Vagina (tissue), 2 donors: ENCODE data around the gene TP53AIP1. TPM values are rescaled to one million over a fixed set of nuclear protein-coding genes. Genes with fewer than 3 reads are reported as not detected.
A peak's percentile ranks its signal among the peaks of the same experiment; 100 is the strongest.

Source experiments
- DNase-seq, 2 donors: peaks; one replicate each; pipeline ENCODE4 v3.0.0-alpha.2; 2017; ENCODE audit errors: extremely low spot score in 2 of 2
- H3K27ac ChIP-seq: fragments of 200-600 bp; sonication (generic); one replicate; pipeline ENCODE4 v1.5.1; 2019
- H3K27me3 ChIP-seq: fragments of 200-600 bp; sonication (generic); one replicate; pipeline ENCODE4 v1.5.1; 2019
- H3K36me3 ChIP-seq, 2 donors: fragments of 200-600 bp; sonication (generic); one replicate each; pipeline ENCODE4 v1.5.1; 2017 to 2019
- H3K4me1 ChIP-seq: fragments of 200-600 bp; sonication (generic); one replicate; pipeline ENCODE4 v1.5.1; 2019
- H3K4me3 ChIP-seq, 2 donors: fragments of 200-600 bp; sonication (generic); 1 replicate in 1 of 2; 2 replicates in 1 of 2; pipeline ENCODE4 v1.5.1; 2016 to 2019
- H3K9me3 ChIP-seq: fragments of 200-600 bp; sonication (generic); one replicate; pipeline ENCODE4 v1.5.1; 2019
- POLR2A ChIP-seq, 2 donors: fragments of 450-650 bp; IDR thresholded peaks; one replicate each; pipeline ENCODE4 v1.6.1; 2017; ENCODE audit warnings: antibody characterized with exemption in 2 of 2, mild to moderate bottlenecking in 2 of 2, moderate library complexity in 2 of 2
- POLR2AphosphoS5 ChIP-seq, 2 donors: sonication (generic); formaldehyde crosslinking; IDR thresholded peaks; one replicate each; pipeline ENCODE4 v1.9.0; 2017; ENCODE audit warnings: antibody characterized with exemption in 2 of 2, mild to moderate bottlenecking in 2 of 2, low read depth in 1 of 2; ENCODE audit not compliant: insufficient read depth in 1 of 2
- intact Hi-C: fragments of 100-400 bp; cut with DNase I; formaldehyde crosslinking; loops from one replicate; pipeline ENCODE4 v1.15.1; 2023
- total RNA-seq: library from RNA; depleted of rRNA; stranded (reverse); fragments of >200 nt; gene quantifications from one replicate; pipeline ENCODE4 v1.2.3, GENCODE V29; 2016
- TF ChIP-seq, protein P1 (sequence below), 3 experiments: fragments of 450-650 bp in 2 of 3; fragments of 200-600 bp in 1 of 3; sonication (generic) in 1 of 3; IDR thresholded peaks; one replicate each; pipeline ENCODE4 v1.5.1; 2017 to 2019; ENCODE audit warnings: antibody characterized with exemption in 3 of 3, mild to moderate bottlenecking in 2 of 3, moderate library complexity in 2 of 3

The TP53AIP1 gene
- total RNA-seq, 1 donor from 2014 or later = 3.7 TPM

DNA sequence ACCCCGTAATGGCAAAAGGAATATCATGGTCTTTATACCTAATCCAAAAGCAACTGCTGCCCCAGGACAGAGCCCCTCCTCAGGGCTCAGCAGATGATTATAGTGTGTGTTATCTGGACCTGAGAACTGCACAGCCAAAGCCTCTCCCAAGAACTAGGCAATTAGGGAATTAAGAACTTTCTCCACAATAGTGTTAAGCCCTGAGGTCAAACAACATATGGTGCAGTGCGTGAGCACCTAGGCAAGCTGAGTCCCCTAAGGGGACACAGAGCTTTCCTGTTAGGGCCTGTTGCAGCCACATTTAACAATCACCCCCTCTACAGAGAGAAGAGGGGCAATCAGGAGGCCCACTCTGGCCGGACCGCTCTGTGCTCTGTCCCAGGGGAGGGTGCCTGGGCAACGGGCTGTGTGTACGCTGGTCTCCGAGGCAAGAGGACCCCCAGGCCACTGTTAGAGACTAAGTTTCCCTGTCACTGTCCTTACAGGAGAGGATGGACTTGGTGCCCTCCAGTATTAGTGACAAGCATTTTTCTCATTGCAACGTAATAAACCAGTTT is 52.9 kb downstream of the TP53AIP1 start:
- Histone ChIP-seq H3K9me3 (no peaks in the 10 kb centered on the region), H3K27ac (no peak overlapping the region), H3K4me3 (peak overlapping the region in 1 of 2 donors; percentile 70), H3K27me3 (no peaks in the 10 kb centered on the region), H3K36me3 (no peaks in the 10 kb centered on the region), H3K4me1 (peaks cover 10% of the 10 kb centered on the region)
- no peak for DNase-seq
- TF ChIP-seq, protein P1, sequence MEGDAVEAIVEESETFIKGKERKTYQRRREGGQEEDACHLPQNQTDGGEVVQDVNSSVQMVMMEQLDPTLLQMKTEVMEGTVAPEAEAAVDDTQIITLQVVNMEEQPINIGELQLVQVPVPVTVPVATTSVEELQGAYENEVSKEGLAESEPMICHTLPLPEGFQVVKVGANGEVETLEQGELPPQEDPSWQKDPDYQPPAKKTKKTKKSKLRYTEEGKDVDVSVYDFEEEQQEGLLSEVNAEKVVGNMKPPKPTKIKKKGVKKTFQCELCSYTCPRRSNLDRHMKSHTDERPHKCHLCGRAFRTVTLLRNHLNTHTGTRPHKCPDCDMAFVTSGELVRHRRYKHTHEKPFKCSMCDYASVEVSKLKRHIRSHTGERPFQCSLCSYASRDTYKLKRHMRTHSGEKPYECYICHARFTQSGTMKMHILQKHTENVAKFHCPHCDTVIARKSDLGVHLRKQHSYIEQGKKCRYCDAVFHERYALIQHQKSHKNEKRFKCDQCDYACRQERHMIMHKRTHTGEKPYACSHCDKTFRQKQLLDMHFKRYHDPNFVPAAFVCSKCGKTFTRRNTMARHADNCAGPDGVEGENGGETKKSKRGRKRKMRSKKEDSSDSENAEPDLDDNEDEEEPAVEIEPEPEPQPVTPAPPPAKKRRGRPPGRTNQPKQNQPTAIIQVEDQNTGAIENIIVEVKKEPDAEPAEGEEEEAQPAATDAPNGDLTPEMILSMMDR (IDR thresholded peaks at IDR 0.05) = no peak
- intact Hi-C loops = loop anchor here (10.0 kb wide), 1 partner anchor 65 kb away; no protein-coding TSS in a partner anchor

DNA sequence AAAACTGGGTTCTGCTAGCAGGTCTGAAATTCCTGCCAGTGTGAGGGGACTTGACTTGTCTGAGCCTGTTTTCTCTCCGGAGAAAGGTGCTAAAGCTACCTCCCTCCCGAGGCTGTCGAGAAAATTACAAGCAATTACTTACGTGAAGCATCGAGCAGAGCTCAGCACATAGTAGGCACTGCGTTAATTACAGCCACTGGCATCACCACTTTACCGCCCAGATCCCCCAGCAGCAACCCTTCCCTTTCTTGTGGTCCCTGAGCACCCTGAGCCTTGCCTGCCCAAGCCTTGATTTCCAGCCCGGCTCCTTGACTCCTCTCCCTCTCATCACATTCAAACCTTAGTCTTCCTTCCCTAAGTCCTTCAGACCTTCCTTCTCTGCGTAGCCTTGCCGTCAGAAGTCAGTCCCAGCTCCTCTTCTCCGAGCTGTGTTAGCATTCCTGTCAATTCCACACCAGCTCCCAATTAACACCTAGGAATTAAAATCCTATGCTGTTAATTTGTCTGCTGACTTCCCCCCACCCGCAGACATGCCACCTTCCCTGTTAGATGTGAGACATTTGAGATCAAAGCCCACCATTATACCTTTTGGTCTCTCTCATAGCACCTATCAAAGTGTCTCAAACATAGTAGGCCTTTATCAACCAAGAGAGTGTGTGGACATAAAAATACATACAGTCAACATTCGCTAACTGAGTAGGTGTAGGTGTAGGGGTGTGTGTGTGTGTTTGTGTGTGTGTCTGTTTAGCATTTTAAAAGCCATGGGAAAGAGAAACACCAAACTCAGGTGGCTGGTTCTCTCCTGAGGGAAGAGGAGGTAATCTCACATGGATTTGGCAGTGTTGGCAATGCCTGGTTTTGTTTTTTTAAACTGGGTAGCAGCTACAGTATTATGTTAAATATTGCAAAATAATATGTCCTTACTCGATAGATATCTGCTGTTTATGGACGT is 54.4 kb downstream of the TP53AIP1 start:
- DNase-seq = no peak
- intact Hi-C loops = loop anchor here (10.0 kb wide), 1 partner anchor 66 kb away; no protein-coding TSS in a partner anchor
- Histone ChIP-seq H3K27me3 (no peaks in the 10 kb centered on the region), H3K9me3 (no peaks in the 10 kb centered on the region), H3K36me3 (no peaks in the 10 kb centered on the region), H3K4me3 (no peak overlapping the region), H3K4me1 (peaks cover 10% of the 10 kb centered on the region), H3K27ac (no peak overlapping the region)
- TF ChIP-seq, protein P1 (IDR thresholded peaks at IDR 0.05) = no peak
- TF ChIP-seq POLR2A (IDR thresholded peaks at IDR 0.05) (no peak), POLR2AphosphoS5 (IDR thresholded peaks at IDR 0.05; ENCODE audit: insufficient read depth in 1 of 2, low read depth in 1 of 2) (no peak)

DNA sequence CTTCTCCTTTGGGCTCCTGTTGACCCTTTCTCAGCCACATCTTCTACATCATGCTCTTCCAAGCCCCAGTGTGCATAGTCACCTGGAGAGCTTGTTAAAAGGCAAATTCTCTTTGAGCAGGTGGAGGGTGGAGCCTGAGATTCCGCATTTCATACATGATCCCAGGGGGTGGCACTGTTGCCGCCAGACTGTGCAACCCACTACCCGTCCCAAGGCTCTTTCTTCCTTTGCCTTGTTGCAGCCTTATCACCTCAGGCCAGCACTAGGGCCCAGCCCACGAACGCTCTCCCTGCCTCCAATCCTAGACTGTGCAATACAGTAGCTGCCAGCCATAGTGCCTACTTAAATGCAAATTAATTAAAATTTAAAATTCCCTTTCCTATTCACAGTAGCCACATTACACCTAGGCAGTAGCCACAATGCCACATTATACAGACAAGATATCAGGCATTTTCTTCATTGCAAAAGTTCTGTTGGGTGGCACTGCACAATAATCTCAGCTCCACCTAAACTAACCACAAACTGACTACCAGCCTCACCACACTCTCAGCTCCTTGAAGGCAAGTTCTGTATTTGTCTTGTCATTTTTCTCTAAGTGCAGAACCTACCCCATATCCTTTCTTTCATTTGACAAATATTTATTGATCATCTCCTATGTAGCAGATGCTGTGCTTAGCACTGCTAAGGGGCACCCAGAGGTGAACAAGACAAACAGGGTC is 56.1 kb downstream of the TP53AIP1 start:
- Histone ChIP-seq H3K4me3 (no peak overlapping the region), H3K36me3 (no peaks in the 10 kb centered on the region), H3K27ac (no peak overlapping the region), H3K4me1 (peaks cover 10% of the 10 kb centered on the region), H3K27me3 (no peaks in the 10 kb centered on the region), H3K9me3 (no peaks in the 10 kb centered on the region)
- TF ChIP-seq, protein P1 (IDR thresholded peaks at IDR 0.05) = no peak
- no peak for TF ChIP-seq POLR2A (IDR thresholded peaks at IDR 0.05)
- no peak for TF ChIP-seq POLR2AphosphoS5 (IDR thresholded peaks at IDR 0.05; ENCODE audit: insufficient read depth in 1 of 2, low read depth in 1 of 2)
- intact Hi-C loops = loop anchor here (10.0 kb wide), 1 partner anchor 68 kb away; no protein-coding TSS in a partner anchor
- no peak for DNase-seq

Other genes with a start within 250 kb of the TP53AIP1 start
- gene FLI1, start 248.8 kb downstream of the TP53AIP1 start, total RNA-seq = 29.5 TPM
- gene KCNJ1, start 75.6 kb downstream of the TP53AIP1 start, total RNA-seq = 1.5 TPM
- 1.5 TPM for gene KCNJ5, start 51.5 kb downstream of the TP53AIP1 start, total RNA-seq
- gene ARHGAP32, start 249.5 kb upstream of the TP53AIP1 start, total RNA-seq = 42.0 TPM